ENCODE results near the gene FAM200C. TPM values are rescaled to one million over a fixed set of nuclear protein-coding genes. Genes with fewer than 3 reads are reported as not detected.

Gene FAM200C
- total RNA-seq, 1 donor from 2014 or later: 25.3 TPM

GRCh38 chr5:160375701-160376100, 24.2 kb downstream of the FAM200C start:
- no peak overlapping the region for H3K9ac ChIP-seq
- DNase-seq (ENCODE audit: low spot score): no peak
- no peaks in the 10 kb centered on the region for H4K20me1 ChIP-seq (ENCODE audit: low read depth)
- no peak overlapping the region for H3K4me3 ChIP-seq
- H3K9me3 ChIP-seq (ENCODE audit: low read depth): no peaks in the 10 kb centered on the region
- Mint-ChIP-seq H3K27ac (no peak overlapping the region), H3K9me3 (no peaks in the 10 kb centered on the region), H3K4me3 (no peak overlapping the region), H3K36me3 (no peaks in the 10 kb centered on the region), H3K27me3 (ENCODE audit: insufficient read depth, low read depth) (no peaks in the 10 kb centered on the region), H3K4me1 (peaks cover 4% of the 10 kb centered on the region)
- H3K4me1 ChIP-seq: no peaks in the 10 kb centered on the region
- no peak overlapping the region for H3K4me2 ChIP-seq
- H3K36me3 ChIP-seq: no peaks in the 10 kb centered on the region
- H3F3A ChIP-seq (ENCODE audit: low read depth): peaks cover 2% of the 10 kb centered on the region
- H3K79me2 ChIP-seq (ENCODE audit: low read depth): no peaks in the 10 kb centered on the region
- H3K27me3 ChIP-seq: peaks cover 35% of the 10 kb centered on the region
- no peak for TF ChIP-seq EZH2phosphoT487 (IDR thresholded peaks at IDR 0.05)
- TF ChIP-seq EZH2 (IDR thresholded peaks at IDR 0.05): no peak
- no peak for TF ChIP-seq CTCF (IDR thresholded peaks at IDR 0.05)
- H3K27ac ChIP-seq: no peak overlapping the region
- no peak overlapping the region for H2AFZ ChIP-seq (replicated peaks)

- Histone ChIP-seq H3K9ac (no peak overlapping the region), H4K20me1 (ENCODE audit: low read depth) (no peaks in the 10 kb centered on the region), H2AFZ (replicated peaks) (no peak overlapping the region), H3K4me1 (no peaks in the 10 kb centered on the region), H3K79me2 (ENCODE audit: low read depth) (no peaks in the 10 kb centered on the region), H3K4me2 (no peak overlapping the region), H3K4me3 (no peak overlapping the region), H3K36me3 (no peaks in the 10 kb centered on the region), H3K9me3 (ENCODE audit: low read depth) (no peaks in the 10 kb centered on the region), H3K27ac (no peak overlapping the region), H3F3A (ENCODE audit: low read depth) (peaks cover 2% of the 10 kb centered on the region), H3K27me3 (peaks cover 40% of the 10 kb centered on the region)
- peaks cover 7% of the 10 kb centered on the region for H3K4me1 Mint-ChIP-seq
- no peaks in the 10 kb centered on the region for H3K36me3 Mint-ChIP-seq
- no peaks in the 10 kb centered on the region for H3K27me3 Mint-ChIP-seq (ENCODE audit: insufficient read depth, low read depth)
- no peak overlapping the region for H3K4me3 Mint-ChIP-seq
- H3K9me3 Mint-ChIP-seq: no peaks in the 10 kb centered on the region
- H3K27ac Mint-ChIP-seq: no peak overlapping the region
- no peak for TF ChIP-seq EZH2phosphoT487 (IDR thresholded peaks at IDR 0.05)
- no peak for TF ChIP-seq EZH2 (IDR thresholded peaks at IDR 0.05)
- no peak for TF ChIP-seq CTCF (IDR thresholded peaks at IDR 0.05)
- DNase-seq (ENCODE audit: low spot score): no peak
Observed at GRCh38 chr5:160375166-160375565, 24.7 kb downstream of the FAM200C start.

DNA sequence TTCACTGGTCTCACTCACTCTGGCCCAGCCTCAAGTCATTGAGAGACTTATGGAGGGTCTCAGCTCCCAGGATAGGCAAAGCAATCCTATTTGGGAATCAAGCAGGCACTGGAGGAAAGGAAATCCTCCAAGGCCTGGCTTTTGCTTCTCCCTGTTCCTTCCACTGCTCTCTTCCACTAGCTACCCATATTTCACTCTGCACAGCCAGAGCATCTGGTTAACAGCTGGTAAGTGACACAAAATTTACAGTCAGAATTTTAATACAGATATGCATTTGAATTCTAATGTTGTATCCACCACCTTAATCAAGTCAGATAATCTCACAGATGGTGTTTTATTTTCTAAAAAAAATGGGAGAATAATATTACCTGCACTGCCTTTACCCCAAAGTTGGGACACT, 28.6 kb downstream of the FAM200C start:
- Mint-ChIP-seq H3K36me3 (no peaks in the 10 kb centered on the region), H3K4me3 (peak overlapping the region; percentile 78), H3K27ac (no peak overlapping the region), H3K4me1 (peaks cover 7% of the 10 kb centered on the region), H3K9me3 (peaks cover 4% of the 10 kb centered on the region), H3K27me3 (ENCODE audit: insufficient read depth, low read depth) (peaks cover 9% of the 10 kb centered on the region)
- no peaks in the 10 kb centered on the region for H3K79me2 ChIP-seq (ENCODE audit: low read depth)
- H3K9me3 ChIP-seq (ENCODE audit: low read depth): no peaks in the 10 kb centered on the region
- TF ChIP-seq EZH2 (IDR thresholded peaks at IDR 0.05) (no peak), CTCF (IDR thresholded peaks at IDR 0.05) (no peak), EZH2phosphoT487 (IDR thresholded peaks at IDR 0.05) (no peak)
- no peaks in the 10 kb centered on the region for H4K20me1 ChIP-seq (ENCODE audit: low read depth)
- no peak overlapping the region for H3K4me3 ChIP-seq
- H3K27me3 ChIP-seq: peaks cover 59% of the 10 kb centered on the region
- H3K36me3 ChIP-seq: no peaks in the 10 kb centered on the region
- H3K27ac ChIP-seq: no peak overlapping the region
- DNase-seq (ENCODE audit: low spot score): no peak
- no peaks in the 10 kb centered on the region for H3K4me1 ChIP-seq
- no peak overlapping the region for H3K4me2 ChIP-seq
- no peak overlapping the region for H2AFZ ChIP-seq (replicated peaks)
- H3F3A ChIP-seq (ENCODE audit: low read depth): peaks cover 9% of the 10 kb centered on the region
- H3K9ac ChIP-seq: no peak overlapping the region

Data from neural progenitor cell (in vitro differentiated cells).